Neuron (in vitro differentiated cells): ENCODE data around the gene MIEF1.

Experiments
- H2AFZ ChIP-seq: one replicate; pipeline ENCODE4 v1.6.1; 2013; ENCODE audit warnings: low read depth, mild to moderate bottlenecking, inconsistent platforms, low read length, moderate library complexity
- H3K27me3 ChIP-seq: one replicate; pipeline ENCODE4 v1.6.1; 2013; ENCODE audit warnings: low read length; ENCODE audit not compliant: insufficient read depth
- H3K36me3 ChIP-seq: one replicate; pipeline ENCODE4 v1.6.1; 2013; ENCODE audit warnings: low read length; ENCODE audit not compliant: insufficient read depth
- H3K4me1 ChIP-seq: one replicate; pipeline ENCODE4 v1.6.1; 2013; ENCODE audit warnings: low read length; ENCODE audit not compliant: insufficient read depth
- H3K4me3 ChIP-seq: 2 replicates; pipeline ENCODE4 v1.5.1; 2013; ENCODE audit warnings: mild to moderate bottlenecking, low read length, moderate library complexity
- H3K9me3 ChIP-seq: one replicate; pipeline ENCODE4 v1.6.1; 2013; ENCODE audit warnings: low read length

Gene MIEF1

GRCh38 chr22:39562839-39563489, 60.9 kb downstream of the MIEF1 start:
- Histone ChIP-seq H2AFZ (no peak overlapping the region), H3K4me3 (no peak overlapping the region), H3K4me1 (no peaks in the 10 kb centered on the region), H3K36me3 (no peaks in the 10 kb centered on the region), H3K9me3 (no peaks in the 10 kb centered on the region), H3K27me3 (peaks cover 28% of the 10 kb centered on the region)

GRCh38 chr22:39563571-39564428, 61.7 kb downstream of the MIEF1 start:
- Histone ChIP-seq H3K36me3 (no peaks in the 10 kb centered on the region), H3K4me1 (no peaks in the 10 kb centered on the region), H3K4me3 (no peak overlapping the region), H3K27me3 (peaks cover 20% of the 10 kb centered on the region), H3K9me3 (no peaks in the 10 kb centered on the region), H2AFZ (no peak overlapping the region)

GRCh38 chr22:39565414-39565944, 63.4 kb downstream of the MIEF1 start:
- no peaks in the 10 kb centered on the region for H3K9me3 ChIP-seq
- no peaks in the 10 kb centered on the region for H3K36me3 ChIP-seq
- peaks cover 6% of the 10 kb centered on the region for H3K27me3 ChIP-seq
- H2AFZ ChIP-seq, result no peak overlapping the region
- no peak overlapping the region for H3K4me3 ChIP-seq
- H3K4me1 ChIP-seq, result no peaks in the 10 kb centered on the region

- no peaks in the 10 kb centered on the region for H3K4me1 ChIP-seq
- H3K4me3 ChIP-seq, result no peak overlapping the region
- H2AFZ ChIP-seq, result no peak overlapping the region
- H3K27me3 ChIP-seq, result peaks cover 4% of the 10 kb centered on the region
- H3K36me3 ChIP-seq, result no peaks in the 10 kb centered on the region
- no peaks in the 10 kb centered on the region for H3K9me3 ChIP-seq
Observed at GRCh38 chr22:39567135-39567946, 65.3 kb downstream of the MIEF1 start.
